ENCODE results near the gene MYBPC2. TPM values are rescaled to one million over a fixed set of nuclear protein-coding genes. Genes with fewer than 3 reads are reported as not detected.

The MYBPC2 gene
- total and polyA plus RNA-seq, 9 of the 15 experiments (the other 6 are each of a cell fraction or from before 2014, with no cell fraction given): 0.01 to 0.14 (median 0.04) TPM; not detected in 6

- TF ChIP-seq SUPT5H (IDR thresholded peaks at IDR 0.05) (0 out of 2 replicates have a peak, but pooled peaks have one; percentile 56), RREB1 (CRISPR knock-in tag; IDR thresholded peaks at IDR 0.05) (no peak), ZNF280B (CRISPR knock-in tag; IDR thresholded peaks at IDR 0.05) (no peak), FOXJ3 (CRISPR knock-in tag; IDR thresholded peaks at IDR 0.05) (no peak), ZNF280A (IDR thresholded peaks at IDR 0.05; ENCODE audit: low read depth, partially characterized antibody) (no peak), FOXP1 (CRISPR knock-in tag; IDR thresholded peaks at IDR 0.05) (no peak), CREB3 (tag; conservative IDR thresholded peaks at IDR 0.05; ENCODE audit: low read depth) (no peak), NFXL1 (CRISPR knock-in tag; IDR thresholded peaks at IDR 0.05) (no peak), E2F6 (IDR thresholded peaks at IDR 0.05; ENCODE audit: borderline replicate concordance in 1 of 2, extremely low read depth in 1 of 2, insufficient read depth in 1 of 2, insufficient read length in 1 of 2, low read depth in 1 of 2, low read length in 1 of 2, poor library complexity in 1 of 2, severe bottlenecking in 1 of 2) (peak in 1 of 2 experiments; percentile 55), THAP7 (CRISPR knock-in tag; IDR thresholded peaks at IDR 0.05) (no peak), NBN (IDR thresholded peaks at IDR 0.05; ENCODE audit: low read depth) (no peak), LCOR (CRISPR knock-in tag; IDR thresholded peaks at IDR 0.05) (no peak)
Observed at GRCh38 chr19:50431343-50432220, 1.1 kb upstream of the MYBPC2 start (continued).

Measured in K562 (cell line).